PC-9 (cell line): ENCODE results near the gene BMP2K.

Experiments used
- CTCF ChIP-seq: fragments of 200-600 bp; sonication (generic); conservative IDR thresholded peaks from 2 replicates; pipeline ENCODE4 v1.6.1; 2017; ENCODE audit warnings: mixed run types, antibody characterized with exemption, mild to moderate bottlenecking, moderate library complexity
- EZH2 ChIP-seq: fragments of 200-600 bp; sonication (generic); IDR thresholded peaks from 2 replicates; pipeline ENCODE4 v1.8.0; 2017; ENCODE audit warnings: antibody characterized with exemption, low read depth

DNA sequence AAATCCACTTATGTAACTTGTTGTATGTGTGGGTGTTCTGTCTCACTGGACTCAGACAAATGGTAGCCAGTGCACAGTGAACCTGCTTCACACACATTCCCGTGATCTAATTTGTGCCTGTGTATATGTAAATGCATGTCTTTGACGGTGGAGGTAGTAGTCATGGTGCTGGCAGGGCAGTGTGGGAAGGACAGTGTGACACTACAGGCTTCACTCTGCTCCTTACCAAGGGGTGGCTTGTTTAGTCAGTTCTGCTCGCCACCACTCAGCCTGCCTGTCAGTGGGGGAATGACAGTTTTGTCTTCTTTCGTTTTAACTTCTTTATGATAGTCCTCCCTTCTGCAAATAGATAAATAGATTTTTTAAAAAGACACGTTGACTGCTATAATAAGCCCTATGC, 180.8 kb downstream of the BMP2K start:
- TF ChIP-seq CTCF (no peak), EZH2 (no peak)
